ENCODE data around the gene ZDHHC14. TPM values are rescaled to one million over a fixed set of nuclear protein-coding genes. Genes with fewer than 3 reads are reported as not detected.
"Not testable (repeated sequence)": the region's sequence is repeated elsewhere in the genome, so short reads cannot be mapped to it uniquely, and the experiment has no call there.

Gene ZDHHC14
- total RNA-seq, 1 donor = 4.3 TPM

- no peak for TF ChIP-seq CTCF (IDR thresholded peaks at IDR 0.05; ENCODE audit: insufficient read depth, low read depth, low read length)
- peak; percentile 88 for DNase-seq (ENCODE audit: low read depth)
- H3K4me3 ChIP-seq (ENCODE audit: low read depth, low read length) = peak overlapping the region; percentile 91
Observed at GRCh38 chr6:157379656-157380457, 1.1 kb upstream of the ZDHHC14 start.

- no peak for DNase-seq (ENCODE audit: low read depth)
- peak overlapping the region; percentile 91 for H3K4me3 ChIP-seq (ENCODE audit: low read depth, low read length)
- TF ChIP-seq CTCF (IDR thresholded peaks at IDR 0.05; ENCODE audit: insufficient read depth, low read depth, low read length) = no peak
Observed at GRCh38 chr6:157380458-157380778, 572 bp upstream of the ZDHHC14 start.

GRCh38 chr6:157381631-157382621 is 936 bp downstream of the ZDHHC14 start:
- peak overlapping the region; percentile 91 for H3K4me3 ChIP-seq (ENCODE audit: low read depth, low read length)
- DNase-seq (ENCODE audit: low read depth) = peak; percentile 51
- TF ChIP-seq CTCF (IDR thresholded peaks at IDR 0.05; ENCODE audit: insufficient read depth, low read depth, low read length) = no peak

GRCh38 chr6:157382821-157383220 is 1.8 kb downstream of the ZDHHC14 start:
- peak overlapping the region; percentile 91 for H3K4me3 ChIP-seq (ENCODE audit: low read depth, low read length)
- DNase-seq (ENCODE audit: low read depth) = no peak

GRCh38 chr6:157383471-157383870 is 2.5 kb downstream of the ZDHHC14 start:
- H3K4me3 ChIP-seq (ENCODE audit: low read depth, low read length) = no peak overlapping the region
- no peak for TF ChIP-seq CTCF (IDR thresholded peaks at IDR 0.05; ENCODE audit: insufficient read depth, low read depth, low read length)
- DNase-seq (ENCODE audit: low read depth) = no peak

More at GRCh38 chr6:157382821-157383220, 1.8 kb downstream of the ZDHHC14 start:
- TF ChIP-seq CTCF (IDR thresholded peaks at IDR 0.05; ENCODE audit: insufficient read depth, low read depth, low read length) = no peak

GRCh38 chr6:157384962-157385361 is 4.0 kb downstream of the ZDHHC14 start:
- H3K4me3 ChIP-seq (ENCODE audit: low read depth, low read length); DNase-seq (ENCODE audit: low read depth): not testable (repeated sequence)

GRCh38 chr6:157385482-157385881 is 4.5 kb downstream of the ZDHHC14 start:
- TF ChIP-seq CTCF (IDR thresholded peaks at IDR 0.05; ENCODE audit: insufficient read depth, low read depth, low read length) = no peak
- DNase-seq (ENCODE audit: low read depth) = no peak
- H3K4me3 ChIP-seq (ENCODE audit: low read depth, low read length) = no peak overlapping the region
